IPS-20b (cell line): ENCODE data around the gene ST8SIA5.

ENCODE experiments used
- H3K27ac ChIP-seq: one replicate; pipeline ENCODE4 v1.5.1; 2013; ENCODE audit warnings: low read length
- H3K27me3 ChIP-seq: 2 replicates; pipeline ENCODE4 v1.6.1; 2013; ENCODE audit warnings: mild to moderate bottlenecking, low read length, inconsistent platforms; ENCODE audit not compliant: insufficient read depth
- H3K36me3 ChIP-seq: 2 replicates; pipeline ENCODE4 v1.6.1; 2013; ENCODE audit warnings: low read depth, mild to moderate bottlenecking, inconsistent platforms, low read length, moderate library complexity; ENCODE audit not compliant: insufficient read depth
- H3K4me1 ChIP-seq: 2 replicates; pipeline ENCODE4 v1.6.1; 2013; ENCODE audit warnings: mild to moderate bottlenecking, control low read depth, inconsistent platforms, low read length, moderate library complexity; ENCODE audit not compliant: insufficient read depth
- H3K4me3 ChIP-seq: 2 replicates; pipeline ENCODE4 v1.5.1; 2013; ENCODE audit warnings: mild to moderate bottlenecking, low read length, inconsistent platforms
- H3K9ac ChIP-seq: 2 replicates; pipeline ENCODE4 v1.6.1; 2013; ENCODE audit warnings: low read depth, mild to moderate bottlenecking, inconsistent platforms, low read length, moderate library complexity
- H3K9me3 ChIP-seq: 2 replicates; pipeline ENCODE4 v1.6.1; 2013; ENCODE audit warnings: mild to moderate bottlenecking, low read depth, low read length, inconsistent platforms; ENCODE audit not compliant: insufficient read depth

The ST8SIA5 gene

GRCh38 chr18:46722051-46722450 lies 34.8 kb downstream of the ST8SIA5 start:
- Histone ChIP-seq H3K27ac (no peak overlapping the region), H3K9ac (no peak overlapping the region), H3K4me3 (no peak overlapping the region), H3K36me3 (no peaks in the 10 kb centered on the region), H3K9me3 (no peaks in the 10 kb centered on the region), H3K4me1 (0 out of 2 replicates have a peak, but pooled peaks cover 3% of the 10 kb centered on the region), H3K27me3 (no peaks in the 10 kb centered on the region)

- H3K4me1 ChIP-seq = 0 out of 2 replicates have a peak, but pooled peaks cover 3% of the 10 kb centered on the region
- H3K4me3 ChIP-seq = no peak overlapping the region
- H3K36me3 ChIP-seq = no peaks in the 10 kb centered on the region
- H3K27me3 ChIP-seq = no peaks in the 10 kb centered on the region
- H3K27ac ChIP-seq = no peak overlapping the region
- no peaks in the 10 kb centered on the region for H3K9me3 ChIP-seq
- no peak overlapping the region for H3K9ac ChIP-seq
Observed at GRCh38 chr18:46721331-46721730, 35.5 kb downstream of the ST8SIA5 start.

- no peaks in the 10 kb centered on the region for H3K9me3 ChIP-seq
- no peak overlapping the region for H3K4me3 ChIP-seq
- H3K27ac ChIP-seq = no peak overlapping the region
- no peaks in the 10 kb centered on the region for H3K27me3 ChIP-seq
- H3K9ac ChIP-seq = no peak overlapping the region
- H3K36me3 ChIP-seq = no peaks in the 10 kb centered on the region
- 0 out of 2 replicates have a peak, but pooled peaks cover 3% of the 10 kb centered on the region for H3K4me1 ChIP-seq
Observed at GRCh38 chr18:46720521-46720920, 36.3 kb downstream of the ST8SIA5 start.

- H3K9me3 ChIP-seq = no peaks in the 10 kb centered on the region
- no peaks in the 10 kb centered on the region for H3K27me3 ChIP-seq
- no peak overlapping the region for H3K27ac ChIP-seq
- no peaks in the 10 kb centered on the region for H3K36me3 ChIP-seq
- no peak overlapping the region for H3K9ac ChIP-seq
- peaks cover 3% of the 10 kb centered on the region; the same call in 1 of the 2 replicates for H3K4me1 ChIP-seq
- H3K4me3 ChIP-seq = no peak overlapping the region
Observed at GRCh38 chr18:46720092-46720491, 36.8 kb downstream of the ST8SIA5 start.

GRCh38 chr18:46719388-46719787 lies 37.5 kb downstream of the ST8SIA5 start:
- no peaks in the 10 kb centered on the region for H3K36me3 ChIP-seq
- no peaks in the 10 kb centered on the region for H3K9me3 ChIP-seq
- H3K27me3 ChIP-seq = no peaks in the 10 kb centered on the region
- H3K9ac ChIP-seq = no peak overlapping the region
- peaks cover 3% of the 10 kb centered on the region; the same call in 1 of the 2 replicates for H3K4me1 ChIP-seq
- H3K4me3 ChIP-seq = no peak overlapping the region
- H3K27ac ChIP-seq = no peak overlapping the region

GRCh38 chr18:46718501-46719341 lies 38.1 kb downstream of the ST8SIA5 start:
- H3K9ac ChIP-seq = no peak overlapping the region
- no peak overlapping the region for H3K27ac ChIP-seq
- peaks cover 3% of the 10 kb centered on the region; the same call in 1 of the 2 replicates for H3K4me1 ChIP-seq

GRCh38 chr18:46716827-46717226 lies 40.0 kb downstream of the ST8SIA5 start:
- Histone ChIP-seq H3K36me3 (no peaks in the 10 kb centered on the region), H3K9me3 (no peaks in the 10 kb centered on the region), H3K9ac (no peak overlapping the region), H3K4me1 (peaks cover 3% of the 10 kb centered on the region; the same call in 1 of the 2 replicates), H3K27me3 (0 out of 2 replicates have a peak, but pooled peaks cover 5% of the 10 kb centered on the region), H3K27ac (no peak overlapping the region), H3K4me3 (no peak overlapping the region)

More at GRCh38 chr18:46718501-46719341, 38.1 kb downstream of the ST8SIA5 start:
- Histone ChIP-seq H3K4me3 (no peak overlapping the region), H3K9me3 (no peaks in the 10 kb centered on the region), H3K27me3 (0 out of 2 replicates have a peak, but pooled peaks cover 5% of the 10 kb centered on the region), H3K36me3 (no peaks in the 10 kb centered on the region)

GRCh38 chr18:46716336-46716735 lies 40.5 kb downstream of the ST8SIA5 start:
- Histone ChIP-seq H3K4me1 (peaks cover 3% of the 10 kb centered on the region; the same call in 1 of the 2 replicates), H3K27ac (no peak overlapping the region), H3K36me3 (no peaks in the 10 kb centered on the region), H3K4me3 (no peak overlapping the region), H3K27me3 (0 out of 2 replicates have a peak, but pooled peaks cover 5% of the 10 kb centered on the region), H3K9me3 (no peaks in the 10 kb centered on the region), H3K9ac (no peak overlapping the region)

- Histone ChIP-seq H3K36me3 (no peaks in the 10 kb centered on the region), H3K4me1 (peaks cover 3% of the 10 kb centered on the region; the same call in 1 of the 2 replicates), H3K4me3 (no peak overlapping the region), H3K27ac (no peak overlapping the region), H3K9ac (no peak overlapping the region), H3K27me3 (0 out of 2 replicates have a peak, but pooled peaks cover 5% of the 10 kb centered on the region), H3K9me3 (no peaks in the 10 kb centered on the region)
Observed at GRCh38 chr18:46715062-46715461, 41.8 kb downstream of the ST8SIA5 start.

- Histone ChIP-seq H3K4me1 (no peaks in the 10 kb centered on the region; the same call in 1 of the 2 replicates), H3K27ac (no peak overlapping the region), H3K9ac (no peak overlapping the region), H3K9me3 (no peaks in the 10 kb centered on the region), H3K4me3 (no peak overlapping the region), H3K27me3 (0 out of 2 replicates have a peak, but pooled peaks cover 5% of the 10 kb centered on the region), H3K36me3 (no peaks in the 10 kb centered on the region)
Observed at GRCh38 chr18:46712406-46712805, 44.4 kb downstream of the ST8SIA5 start.

GRCh38 chr18:46711444-46711863 lies 45.4 kb downstream of the ST8SIA5 start:
- Histone ChIP-seq H3K9ac (no peak overlapping the region), H3K27ac (no peak overlapping the region), H3K27me3 (0 out of 2 replicates have a peak, but pooled peaks cover 5% of the 10 kb centered on the region), H3K4me3 (no peak overlapping the region), H3K9me3 (no peaks in the 10 kb centered on the region), H3K4me1 (no peaks in the 10 kb centered on the region; the same call in none of the 2 replicates), H3K36me3 (no peaks in the 10 kb centered on the region)

- H3K4me1 ChIP-seq = no peaks in the 10 kb centered on the region; the same call in none of the 2 replicates
- H3K27ac ChIP-seq = no peak overlapping the region
- no peaks in the 10 kb centered on the region for H3K36me3 ChIP-seq
- no peak overlapping the region for H3K9ac ChIP-seq
- no peaks in the 10 kb centered on the region for H3K9me3 ChIP-seq
- no peak overlapping the region for H3K4me3 ChIP-seq
- no peaks in the 10 kb centered on the region for H3K27me3 ChIP-seq
Observed at GRCh38 chr18:46706968-46707367, 49.9 kb downstream of the ST8SIA5 start.
